HepG2 (cell line): ENCODE measurements around the gene AUP1. TPM values are rescaled to one million over a fixed set of nuclear protein-coding genes. Genes with fewer than 3 reads are reported as not detected.

Source experiments
- ATF7-NPFF ChIP-seq: sonication (generic); formaldehyde crosslinking; IDR thresholded peaks from 2 replicates; pipeline ENCODE4 v1.8.1; 2023; ENCODE audit warnings: mild to moderate bottlenecking, low read depth, missing genetic modification reagents, moderate library complexity
- DMAP1 ChIP-seq: IDR thresholded peaks from 2 replicates; pipeline ENCODE4 v1.6.1; 2016
- ELF1 ChIP-seq: sonication (generic); formaldehyde crosslinking; IDR thresholded peaks from 2 replicates; pipeline ENCODE4 v1.4.0; 2020; ENCODE audit warnings: missing genetic modification reagents
- PCBP1 ChIP-seq: fragments of 200-400 bp; formaldehyde crosslinking; IDR thresholded peaks from 2 replicates; pipeline ENCODE4 v1.6.1; 2017; ENCODE audit warnings: mild to moderate bottlenecking, low read depth, low read length, borderline replicate concordance
- POGZ ChIP-seq: sonication (generic); formaldehyde crosslinking; IDR thresholded peaks from 2 replicates; pipeline ENCODE4 v1.4.0; 2020; ENCODE audit warnings: mild to moderate bottlenecking, missing genetic modification reagents
- POLR2A ChIP-seq, 2 experiments: IDR thresholded peaks; 2 replicates each; pipeline ENCODE4 v1.6.1; 2011; ENCODE audit warnings: low read depth in 2 of 2, low read length in 2 of 2, mild to moderate bottlenecking in 1 of 2, moderate library complexity in 1 of 2; ENCODE audit not compliant: insufficient read depth in 1 of 2
- RBFOX2 ChIP-seq: fragments of 200-400 bp; formaldehyde crosslinking; IDR thresholded peaks from 2 replicates; pipeline ENCODE4 v1.6.1; 2017; ENCODE audit warnings: low read depth, mild to moderate bottlenecking, low read length
- RFXAP ChIP-seq: sonication (generic); formaldehyde crosslinking; IDR thresholded peaks from 2 replicates; pipeline ENCODE4 v1.4.0; 2020; ENCODE audit warnings: missing genetic modification reagents, borderline replicate concordance
- SALL1 ChIP-seq: sonication (generic); formaldehyde crosslinking; IDR thresholded peaks from 2 replicates; pipeline ENCODE4 v1.8.0; 2022; ENCODE audit warnings: mild to moderate bottlenecking, missing genetic modification reagents
- SRSF9 ChIP-seq: fragments of 200-400 bp; formaldehyde crosslinking; IDR thresholded peaks from 2 replicates; pipeline ENCODE4 v1.6.1; 2018; ENCODE audit warnings: borderline replicate concordance, mild to moderate bottlenecking, low read depth, low read length; ENCODE audit not compliant: insufficient read depth, poor library complexity, severe bottlenecking
- THYN1 ChIP-seq: sonication (generic); formaldehyde crosslinking; IDR thresholded peaks from 2 replicates; pipeline ENCODE4 v1.8.1; 2023; ENCODE audit warnings: low read depth, mild to moderate bottlenecking, moderate library complexity, missing genetic modification reagents, borderline replicate concordance
- ZHX1 ChIP-seq: sonication (generic); formaldehyde crosslinking; IDR thresholded peaks from 2 replicates; pipeline ENCODE4 v1.8.1; 2022; ENCODE audit warnings: low read depth, mild to moderate bottlenecking, missing genetic modification reagents
- ZIK1 ChIP-seq: sonication (generic); formaldehyde crosslinking; IDR thresholded peaks from 2 replicates; pipeline ENCODE4 v1.5.0; 2020; ENCODE audit warnings: mild to moderate bottlenecking, low read depth, missing genetic modification reagents, borderline replicate concordance
- ZMYM4 ChIP-seq: sonication (generic); formaldehyde crosslinking; IDR thresholded peaks from 2 replicates; pipeline ENCODE4 v1.8.1; 2023; ENCODE audit warnings: mild to moderate bottlenecking, missing genetic modification reagents
- ZNF101 ChIP-seq: sonication (generic); formaldehyde crosslinking; IDR thresholded peaks from 2 replicates; pipeline ENCODE4 v1.4.0; 2020; ENCODE audit warnings: mild to moderate bottlenecking, low read depth, missing genetic modification reagents, borderline replicate concordance
- ZNF253 ChIP-seq: sonication (generic); formaldehyde crosslinking; IDR thresholded peaks from 2 replicates; pipeline ENCODE4 v1.8.0; 2022; ENCODE audit warnings: mild to moderate bottlenecking, missing genetic modification reagents, borderline replicate concordance
- ZNF703 ChIP-seq: sonication (generic); formaldehyde crosslinking; IDR thresholded peaks from 2 replicates; pipeline ENCODE4 v1.5.1; 2020; ENCODE audit warnings: missing genetic modification reagents, mild to moderate bottlenecking, moderate library complexity, borderline replicate concordance
- ZNF770 ChIP-seq: sonication (generic); formaldehyde crosslinking; IDR thresholded peaks from 2 replicates; pipeline ENCODE4 v1.5.0; 2020; ENCODE audit warnings: mild to moderate bottlenecking, missing genetic modification reagents
- ZSCAN31 ChIP-seq: sonication (generic); formaldehyde crosslinking; IDR thresholded peaks from 2 replicates; pipeline ENCODE4 v1.5.0; 2020; ENCODE audit warnings: low read depth, mild to moderate bottlenecking, missing genetic modification reagents
- polyA plus RNA-seq, 8 experiments: library from polyadenylated mRNA; depleted of rRNA in 3 of 8; stranded (reverse) in 7 of 8; unstranded in 1 of 8; fragments of >200 nt; fragmentation: Illumina TruSeq in 4 of 8; extraction: Trizol in 4 of 8; gene quantifications; 2 replicates each; pipeline versions ENCODE4 v1.2.1 to v1.2.3, GENCODE V29; 2011 to 2016; ENCODE audit warnings: low read depth in 4 of 8, missing spikeins in 1 of 8, mixed read lengths in 1 of 8; ENCODE audit not compliant: insufficient read depth in 1 of 8
- total RNA-seq, 5 experiments: library from RNA; depleted of rRNA; stranded (reverse); fragments of >200 nt; fragmentation: Illumina TruSeq; extraction: Trizol; gene quantifications; 2 replicates each; pipeline ENCODE4 v1.2.3, GENCODE V29; 2016; ENCODE audit warnings: low read depth in 1 of 5

Gene AUP1
- total and polyA plus RNA-seq, 2 of the 13 experiments (the other 11 are each of a cell fraction or from before 2014, with no cell fraction given) = 174 to 267 TPM

GRCh38 chr2:74548900-74549826 lies 19.7 kb upstream of the AUP1 start (continued):
- TF ChIP-seq ZNF101 (CRISPR knock-in tag) (no peak), ZNF703 (no peak), DMAP1 (CRISPR knock-in tag) (peak; percentile 29; the same call in 1 of the 2 replicates), ZMYM4 (CRISPR knock-in tag) (0 out of 2 replicates have a peak, but pooled peaks have one; percentile 32), ATF7-NPFF (peak; percentile 8; the same call in 1 of the 2 replicates), SRSF9 (no peak), ZHX1 (CRISPR knock-in tag) (peak; percentile 77), PCBP1 (0 out of 2 replicates have a peak, but pooled peaks have one; percentile 36), ZNF253 (0 out of 2 replicates have a peak, but pooled peaks have one; percentile 42), ZNF770 (CRISPR knock-in tag) (0 out of 2 replicates have a peak, but pooled peaks have one; percentile 43), POLR2A (IDR thresholded peaks at IDR 0.05; ENCODE audit: insufficient read depth in 1 of 2, low read depth in 2 of 2, low read length in 2 of 2) (peak in 1 of 2 experiments; percentile 50; a peak in 1 of 4 replicates), SALL1 (CRISPR knock-in tag) (peak; percentile 25; the same call in 1 of the 2 replicates), ZIK1 (CRISPR knock-in tag) (peak; percentile 74; the same call in 1 of the 2 replicates), THYN1 (CRISPR knock-in tag) (no peak), POGZ (CRISPR knock-in tag) (peak; percentile 8; the same call in 1 of the 2 replicates), ZSCAN31 (CRISPR knock-in tag) (peak; percentile 64; the same call in 1 of the 2 replicates), ELF1 (CRISPR knock-in tag) (no peak), RBFOX2 (peak; percentile 71), RFXAP (0 out of 2 replicates have a peak, but pooled peaks have one; percentile 32)
